Activated gamma-delta T cell treated with Interleukin-2 at 50 U/mL for 16 hours (primary cell): ENCODE results near the gene CRIP1.
A peak's percentile ranks its signal among the peaks of the same experiment; 100 is the strongest.

Experiments
- DNase-seq: peaks from one replicate; pipeline ENCODE4 v3.0.0-alpha.2; 2020

CRIP1 gene

GRCh38 chr14:105536691-105537579 lies 50.2 kb downstream of the CRIP1 start:
- DNase-seq = no peak

GRCh38 chr14:105537580-105538474 lies 51.1 kb downstream of the CRIP1 start:
- DNase-seq = peak; percentile 70
